ENCODE measurements around the gene PPP1R37. TPM values are rescaled to one million over a fixed set of nuclear protein-coding genes. Genes with fewer than 3 reads are reported as not detected.

Gene PPP1R37
- total and polyA plus RNA-seq, 2 of the 8 experiments (the other 6 are each of a cell fraction or from before 2014, with no cell fraction given) = 14.6 to 25.7 TPM

GRCh38 chr19:45130236-45130635 lies 37.3 kb downstream of the PPP1R37 start:
- H3K14ac ChIP-seq (ENCODE audit: insufficient read length) = no peak overlapping the region
- no peak overlapping the region for H4K5ac ChIP-seq (ENCODE audit: insufficient read length, low read depth, low read length)
- CTCF ChIA-PET (ENCODE audit: partially characterized antibody) = interaction anchor here (0.5 to 2.5 kb wide), 5 partner anchors 10 to 220 kb away, joined by 3 to 12 read pairs (median 4); no protein-coding TSS in a partner anchor
- no peak overlapping the region for H3K23ac ChIP-seq (ENCODE audit: insufficient read length)
- peak overlapping the region; percentile 24; the same call in 1 of the 2 replicates for H2BK5ac ChIP-seq (ENCODE audit: low read depth, low read length)
- no peaks in the 10 kb centered on the region; a peak in 1 of 7 replicates for H3K27me3 ChIP-seq (replicated peaks in 1 of 4; ENCODE audit: control insufficient read depth in 3 of 4, extremely low read depth in 1 of 4, insufficient read depth in 3 of 4, low read length in 3 of 4)
- no peak overlapping the region for H3K18ac ChIP-seq (ENCODE audit: extremely low read depth, low read length)
- H4K20me1 ChIP-seq (replicated peaks in 1 of 2; ENCODE audit: control insufficient read depth in 1 of 2, insufficient read depth in 2 of 2, low read length in 2 of 2) = peaks cover 17 to 27% of the 10 kb centered on the region in 2 experiments
- H3K4me2 ChIP-seq (ENCODE audit: insufficient read depth in 1 of 2, low read depth in 2 of 2, low read length in 2 of 2) = no peak overlapping the region
- no peak overlapping the region for H3K4me3 ChIP-seq (ENCODE audit: extremely low read depth in 1 of 4, insufficient read depth in 2 of 4, low read depth in 3 of 4, low read length in 4 of 4)
- H3K79me2 ChIP-seq (ENCODE audit: control insufficient read depth in 1 of 2, insufficient read depth in 2 of 2, low read length in 2 of 2) = peaks cover 0 to 45% of the 10 kb centered on the region in 2 experiments; a peak in 2 of 4 replicates
- peaks cover 0 to 10% (median 7%) of the 10 kb centered on the region in 4 experiments; a peak in 6 of 7 replicates for H3K4me1 ChIP-seq (replicated peaks in 1 of 4; ENCODE audit: control insufficient read depth in 3 of 4, insufficient read depth in 4 of 4, low read length in 3 of 4)
- no peak overlapping the region for H2AFZ ChIP-seq (ENCODE audit: low read length)
- no peak overlapping the region for H3K4ac ChIP-seq (replicated peaks; ENCODE audit: insufficient read length, low read depth, low read length)
- H3K9ac ChIP-seq (replicated peaks in 1 of 4; ENCODE audit: extremely low read depth in 1 of 4, low read depth in 3 of 4, low read length in 3 of 4) = no peak overlapping the region
- no peaks in the 10 kb centered on the region for H3K36me3 ChIP-seq (ENCODE audit: control insufficient read depth in 2 of 4, insufficient read depth in 4 of 4, low read length in 3 of 4)
- POLR2A ChIA-PET (ENCODE audit: partially characterized antibody) = interaction anchor here (1.0 to 1.9 kb wide), 3 partner anchors 10 to 38 kb away, joined by 3 to 4 read pairs (median 4); partner anchors contain the start of gene PPP1R37
- FAIRE-seq (no peak), DNase-seq (ENCODE audit: low read depth in 1 of 2, low spot score in 2 of 2) (no peak)
- peaks cover 24% of the 10 kb centered on the region for H3K79me1 ChIP-seq (ENCODE audit: low read depth, low read length)
- H4K8ac ChIP-seq (ENCODE audit: extremely low read depth, insufficient read depth, low read length) = no peak overlapping the region
- no peak overlapping the region for H2BK15ac ChIP-seq (ENCODE audit: low read length)
- no peaks in the 10 kb centered on the region for H3K23me2 ChIP-seq (ENCODE audit: low read depth, low read length)
- H2BK20ac ChIP-seq (ENCODE audit: low read length) = no peak overlapping the region
- H3K9me3 ChIP-seq (ENCODE audit: insufficient read depth in 2 of 2, low read depth in 1 of 2, low read length in 1 of 2) = no peaks in the 10 kb centered on the region
- H2BK120ac ChIP-seq (replicated peaks; ENCODE audit: low read depth, low read length) = no peak overlapping the region
- no peak overlapping the region for H3K27ac ChIP-seq (ENCODE audit: low read depth, low read length)
- 94% methylated on average over 13 of the region's 13 CpGs; no CpG with 5 or more reads in 1 of the 2 experiments for WGBS, 2 experiments (ENCODE audit: extremely low coverage in 1 of 2, insufficient coverage in 1 of 2, insufficient read length in 1 of 2, insufficient replicate concordance in 2 of 2, low coverage in 1 of 2, low lambda C conversion rate in 2 of 2, missing lambda C conversion rate in 1 of 2)
- H3K56ac ChIP-seq (replicated peaks; ENCODE audit: insufficient read length, low read depth, low read length) = no peak overlapping the region
- peak overlapping the region; percentile 9; the same call in 1 of the 2 replicates for H2BK12ac ChIP-seq (ENCODE audit: low read depth, low read length)
- H2AK5ac ChIP-seq (ENCODE audit: low read depth, low read length) = no peak overlapping the region
- H4K91ac ChIP-seq (replicated peaks; ENCODE audit: insufficient read length, low read length) = no peak overlapping the region
- TF ChIP-seq SAP30 (IDR thresholded peaks at IDR 0.05; ENCODE audit: insufficient read depth, insufficient replicate concordance, low read length) (no peak), SIRT6 (IDR thresholded peaks at IDR 0.05; ENCODE audit: low read length) (no peak), EGR1 (IDR thresholded peaks at IDR 0.05; ENCODE audit: borderline replicate concordance, low read depth, low read length) (no peak), EZH2 (IDR thresholded peaks at IDR 0.05; ENCODE audit: low read depth, low read length, severe bottlenecking) (no peak), MAX (IDR thresholded peaks at IDR 0.05) (no peak), TCF12 (IDR thresholded peaks at IDR 0.05; ENCODE audit: low read depth, low read length) (no peak), NANOG (IDR thresholded peaks at IDR 0.05; ENCODE audit: insufficient read depth, low read depth, low read length, poor library complexity, severe bottlenecking) (no peak), NRF1 (IDR thresholded peaks at IDR 0.05; ENCODE audit: low read depth, low read length) (no peak), POLR2A (IDR thresholded peaks at IDR 0.05; ENCODE audit: control extremely low read depth in 1 of 2, low read depth in 2 of 2, low read length in 2 of 2) (no peak), ZNF274 (IDR thresholded peaks at IDR 0.05; ENCODE audit: borderline replicate concordance, extremely low read depth, low read length) (no peak), HDAC2 (IDR thresholded peaks at IDR 0.05; ENCODE audit: borderline replicate concordance in 1 of 2, low read depth in 2 of 2, low read length in 2 of 2) (no peak), TAF1 (IDR thresholded peaks at IDR 0.05; ENCODE audit: low read depth, low read length) (no peak), KDM4A (IDR thresholded peaks at IDR 0.05; ENCODE audit: low read depth, low read length, severe bottlenecking) (no peak)
